Transverse colon (tissue), 3 donors: ENCODE results near the gene CD96.

ENCODE experiments used
- POLR2A ChIP-seq: fragments of 450-650 bp; IDR thresholded peaks from one replicate; pipeline ENCODE4 v1.6.1; 2016; ENCODE audit warnings: antibody characterized with exemption, mild to moderate bottlenecking, moderate library complexity
- TF ChIP-seq, protein P1 (sequence below), 5 experiments: fragments of 200-600 bp in 3 of 5; fragments of 450-650 bp in 2 of 5; sonication (generic) in 3 of 5; IDR thresholded peaks; 1 replicate in 2 of 5; 2 replicates in 3 of 5; pipeline ENCODE4 v1.5.1; 2016 to 2017; ENCODE audit warnings: antibody characterized with exemption in 5 of 5, inconsistent platforms in 3 of 5, mild to moderate bottlenecking in 2 of 5, moderate library complexity in 1 of 5

DNA sequence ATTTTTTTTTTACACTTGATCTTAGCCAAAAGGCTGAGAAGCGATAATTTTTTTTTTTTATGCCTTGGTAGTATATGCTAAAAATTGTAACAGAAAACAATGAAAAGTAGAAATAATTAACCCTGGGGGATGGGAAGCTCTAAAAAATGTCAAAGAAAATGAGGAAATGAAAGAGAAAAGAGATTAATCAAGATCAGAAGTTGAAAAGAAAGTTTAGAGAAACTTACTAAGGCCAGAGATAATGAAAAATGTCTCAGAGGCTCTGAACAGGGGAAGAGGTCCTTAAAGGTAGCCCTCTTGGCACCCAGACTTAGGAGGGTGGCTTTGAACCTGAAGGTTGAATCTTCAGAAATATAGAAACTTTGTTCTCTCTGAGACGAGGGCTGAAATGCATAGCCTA is 111.8 kb downstream of the CD96 start:
- TF ChIP-seq, protein P1, sequence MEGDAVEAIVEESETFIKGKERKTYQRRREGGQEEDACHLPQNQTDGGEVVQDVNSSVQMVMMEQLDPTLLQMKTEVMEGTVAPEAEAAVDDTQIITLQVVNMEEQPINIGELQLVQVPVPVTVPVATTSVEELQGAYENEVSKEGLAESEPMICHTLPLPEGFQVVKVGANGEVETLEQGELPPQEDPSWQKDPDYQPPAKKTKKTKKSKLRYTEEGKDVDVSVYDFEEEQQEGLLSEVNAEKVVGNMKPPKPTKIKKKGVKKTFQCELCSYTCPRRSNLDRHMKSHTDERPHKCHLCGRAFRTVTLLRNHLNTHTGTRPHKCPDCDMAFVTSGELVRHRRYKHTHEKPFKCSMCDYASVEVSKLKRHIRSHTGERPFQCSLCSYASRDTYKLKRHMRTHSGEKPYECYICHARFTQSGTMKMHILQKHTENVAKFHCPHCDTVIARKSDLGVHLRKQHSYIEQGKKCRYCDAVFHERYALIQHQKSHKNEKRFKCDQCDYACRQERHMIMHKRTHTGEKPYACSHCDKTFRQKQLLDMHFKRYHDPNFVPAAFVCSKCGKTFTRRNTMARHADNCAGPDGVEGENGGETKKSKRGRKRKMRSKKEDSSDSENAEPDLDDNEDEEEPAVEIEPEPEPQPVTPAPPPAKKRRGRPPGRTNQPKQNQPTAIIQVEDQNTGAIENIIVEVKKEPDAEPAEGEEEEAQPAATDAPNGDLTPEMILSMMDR (IDR thresholded peaks at IDR 0.05): no peak
- no peak for TF ChIP-seq POLR2A
